Ishikawa (cell line): ENCODE measurements around the gene PDCD4.

Source experiments
- CEBPB ChIP-seq: IDR thresholded peaks from 2 replicates; pipeline ENCODE4 v1.6.1; 2012
- EP300 ChIP-seq: IDR thresholded peaks from 2 replicates; pipeline ENCODE4 v1.6.1; 2012; ENCODE audit warnings: borderline replicate concordance
- FOXM1 ChIP-seq: IDR thresholded peaks from 2 replicates; pipeline ENCODE4 v1.6.1; 2012; ENCODE audit warnings: low read depth, borderline replicate concordance
- MAX ChIP-seq: IDR thresholded peaks from 2 replicates; pipeline ENCODE4 v1.6.1; 2012
- NFIC ChIP-seq: IDR thresholded peaks from 2 replicates; pipeline ENCODE4 v1.6.1; 2012
- RAD21 ChIP-seq: IDR thresholded peaks from 2 replicates; pipeline ENCODE4 v1.6.1; 2012; ENCODE audit warnings: low read depth
- REST ChIP-seq: IDR thresholded peaks from 2 replicates; pipeline ENCODE4 v1.6.1; 2012; ENCODE audit warnings: low read depth, mild to moderate bottlenecking
- TAF1 ChIP-seq: IDR thresholded peaks from 2 replicates; pipeline ENCODE4 v1.6.1; 2012; ENCODE audit warnings: low read depth, mild to moderate bottlenecking
- TCF12 ChIP-seq: IDR thresholded peaks from 2 replicates; pipeline ENCODE4 v1.6.1; 2012; ENCODE audit warnings: low read depth
- TEAD4 ChIP-seq: IDR thresholded peaks from 2 replicates; pipeline ENCODE4 v1.6.1; 2012
- YY1 ChIP-seq: IDR thresholded peaks from 2 replicates; pipeline ENCODE4 v1.6.1; 2012; ENCODE audit warnings: low read depth

- no peak for TF ChIP-seq REST
- no peak for TF ChIP-seq EP300
- TF ChIP-seq TCF12: no peak
- TF ChIP-seq YY1: no peak
- TF ChIP-seq NFIC: no peak
- no peak for TF ChIP-seq CEBPB
- no peak for TF ChIP-seq TAF1
- no peak for TF ChIP-seq TEAD4
- no peak for TF ChIP-seq FOXM1
- no peak for TF ChIP-seq RAD21
- no peak for TF ChIP-seq MAX
Measured at GRCh38 chr10:110887560-110887959, 15.8 kb downstream of the PDCD4 start.
